ENCODE results near the gene CLPTM1.
"Not testable (repeated sequence)": the region's sequence is repeated elsewhere in the genome, so short reads cannot be mapped to it uniquely, and the experiment has no call there.

Gene CLPTM1

GRCh38 chr19:44947041-44947581 is 8.1 kb upstream of the CLPTM1 start:
- DNase-seq = no peak

DNA sequence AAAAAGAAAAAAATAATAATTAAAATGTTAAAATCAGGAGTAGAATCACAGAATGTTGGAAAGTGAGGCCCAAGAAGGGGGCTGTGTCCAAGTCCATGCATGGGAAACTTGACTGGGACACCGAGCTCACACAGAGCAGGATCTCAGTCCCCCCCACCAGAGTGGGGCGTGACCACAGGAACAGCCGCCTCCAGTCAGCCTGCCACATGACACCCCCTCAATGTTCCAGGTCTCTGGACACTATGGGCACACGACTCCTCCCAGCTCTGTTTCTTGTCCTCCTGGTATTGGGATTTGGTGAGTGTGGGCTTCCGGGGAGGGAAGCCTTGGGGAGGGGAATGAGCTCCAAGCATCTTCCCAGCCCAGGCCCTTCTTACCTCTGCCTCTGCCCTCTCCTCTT is 6.9 kb upstream of the CLPTM1 start:
- DNase-seq = no peak

DNA sequence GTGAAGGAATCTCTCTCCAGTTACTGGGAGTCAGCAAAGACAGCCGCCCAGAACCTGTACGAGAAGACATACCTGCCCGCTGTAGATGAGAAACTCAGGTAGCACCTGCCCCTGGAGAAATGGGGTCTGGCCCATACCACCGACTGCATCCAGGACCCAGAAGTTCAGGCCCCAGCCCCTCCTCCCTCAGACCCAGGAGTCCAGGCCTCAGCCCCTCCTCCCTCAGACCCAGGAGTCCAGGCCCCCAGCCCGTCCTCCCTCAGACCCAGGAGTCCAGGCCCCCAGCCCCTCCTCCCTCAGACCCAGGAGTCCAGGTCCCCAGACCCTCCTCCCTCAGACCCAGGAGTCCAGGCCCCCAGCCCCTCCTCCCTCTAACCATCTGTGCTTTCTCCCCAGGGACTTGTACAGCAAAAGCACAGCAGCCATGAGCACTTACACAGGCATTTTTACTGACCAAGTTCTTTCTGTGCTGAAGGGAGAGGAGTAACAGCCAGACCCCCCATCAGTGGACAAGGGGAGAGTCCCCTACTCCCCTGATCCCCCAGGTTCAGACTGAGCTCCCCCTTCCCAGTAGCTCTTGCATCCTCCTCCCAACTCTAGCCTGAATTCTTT is 6.3 kb upstream of the CLPTM1 start:
- DNase-seq = no peak

- DNase-seq = no peak
Observed at GRCh38 chr19:44949550-44949949, 5.6 kb upstream of the CLPTM1 start.

DNA sequence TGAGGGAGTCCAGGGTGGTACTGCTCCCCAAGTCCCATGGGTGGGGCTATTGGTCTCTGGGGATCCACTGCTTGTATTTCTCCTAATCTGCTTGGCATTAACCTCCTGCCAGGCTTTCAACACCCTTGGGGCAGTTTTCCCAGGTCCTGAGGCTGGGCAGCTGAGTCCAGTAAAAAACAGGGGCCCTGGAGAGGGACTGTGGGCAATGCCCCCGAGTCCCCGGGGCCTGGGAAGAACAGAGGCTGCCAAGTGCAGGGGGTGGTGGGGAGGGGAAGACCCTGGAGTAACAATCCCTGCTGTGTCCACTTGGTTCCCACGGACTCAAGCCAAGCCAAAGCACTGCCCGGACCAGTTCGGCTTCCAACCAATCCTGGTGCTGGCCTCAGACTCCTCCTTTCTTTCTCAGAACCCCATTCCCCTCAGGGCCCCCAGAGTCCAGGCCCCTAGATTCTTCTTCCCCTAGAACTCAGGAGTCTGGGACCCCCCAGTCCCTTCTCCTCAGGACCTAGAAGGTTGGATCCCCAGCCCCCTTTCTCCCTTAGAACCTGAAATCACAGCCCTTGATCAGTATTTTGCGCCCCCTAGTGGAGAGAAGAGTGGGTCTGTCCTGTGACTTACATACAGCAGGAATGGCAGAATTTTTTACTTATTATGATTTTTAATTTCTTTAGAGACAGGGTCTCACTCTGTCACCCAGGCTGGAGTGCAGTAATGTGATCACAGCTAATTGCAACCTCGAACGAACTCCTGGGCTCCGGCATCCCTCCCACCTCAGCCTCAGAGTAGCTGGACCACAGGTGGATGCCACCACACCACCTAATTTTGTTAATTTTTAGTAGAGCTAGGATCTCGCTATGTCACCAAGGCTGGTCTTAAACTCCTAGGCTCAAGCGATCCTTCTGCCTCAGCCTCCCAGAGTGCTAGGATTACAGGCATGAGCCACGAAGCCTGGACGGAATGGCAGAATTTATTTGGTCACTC is 3.7 kb upstream of the CLPTM1 start:
- DNase-seq = peak; percentile 40

DNA sequence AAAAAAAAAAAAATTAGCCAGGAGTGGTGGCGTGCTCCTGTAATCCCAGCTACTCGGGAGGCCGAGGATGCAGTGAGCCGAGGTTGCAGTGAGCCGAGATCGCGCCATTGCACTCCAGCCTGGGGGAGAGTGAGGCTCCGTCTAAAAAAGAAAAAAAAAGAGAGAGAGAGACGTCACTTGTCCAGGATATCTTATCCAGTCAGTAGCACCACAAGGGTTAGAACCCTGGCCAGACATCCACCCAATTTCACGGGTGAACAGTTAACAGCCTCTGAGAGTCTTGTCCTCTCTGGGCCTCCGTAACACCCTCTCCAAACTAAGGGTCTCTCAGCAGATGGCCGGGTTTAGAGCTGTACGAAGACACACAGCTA is 917 bp upstream of the CLPTM1 start:
- DNase-seq = no peak

GRCh38 chr19:44955505-44956439 is 592 bp downstream of the CLPTM1 start:
- DNase-seq = no peak

- DNase-seq = no peak
Observed at GRCh38 chr19:44957526-44957925, 2.3 kb downstream of the CLPTM1 start.

GRCh38 chr19:44958090-44958489 is 2.9 kb downstream of the CLPTM1 start:
- DNase-seq = no peak

- DNase-seq = no peak
Observed at GRCh38 chr19:44959691-44960090, 4.5 kb downstream of the CLPTM1 start.

DNA sequence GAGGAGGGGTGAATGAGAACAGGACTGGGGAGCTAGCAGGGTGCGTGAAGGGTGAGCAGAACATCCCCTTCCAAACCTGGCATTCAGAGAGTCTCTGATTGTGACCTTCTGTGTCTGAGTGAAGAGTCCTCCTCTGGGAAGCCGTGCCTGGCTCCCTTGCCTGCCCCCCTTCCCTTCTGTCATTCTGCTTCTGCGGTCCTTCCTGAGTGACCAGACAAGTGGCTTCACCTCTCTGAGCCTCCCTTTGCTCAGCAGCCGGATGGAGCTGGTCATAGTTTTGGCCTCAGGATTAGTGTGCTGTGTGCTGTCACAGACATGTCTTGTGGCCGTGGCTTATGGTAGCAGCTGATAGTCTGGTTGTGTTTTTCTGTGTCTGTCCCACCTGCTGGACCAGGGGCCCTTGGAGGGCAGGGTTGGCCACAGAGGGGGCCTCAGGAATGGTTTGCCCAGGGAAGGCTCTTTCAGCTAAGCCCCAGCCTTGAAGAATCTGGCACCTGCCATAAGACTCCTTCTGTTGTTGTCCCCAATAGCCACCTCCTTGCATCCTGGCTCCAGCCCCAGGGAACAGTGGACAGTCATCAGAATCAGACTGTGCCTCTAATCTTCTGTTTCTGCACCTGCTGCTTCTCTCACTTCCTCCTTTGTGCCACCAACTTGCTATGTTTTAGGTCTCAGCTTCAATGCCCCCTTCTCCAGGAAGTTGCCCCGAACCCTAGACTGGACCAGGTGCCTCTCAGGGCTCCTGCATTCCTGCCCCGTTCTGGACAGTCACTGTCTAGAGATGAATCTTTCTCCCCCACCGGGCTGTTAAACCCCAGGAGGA is 5.9 kb downstream of the CLPTM1 start:
- DNase-seq = no peak

DNA sequence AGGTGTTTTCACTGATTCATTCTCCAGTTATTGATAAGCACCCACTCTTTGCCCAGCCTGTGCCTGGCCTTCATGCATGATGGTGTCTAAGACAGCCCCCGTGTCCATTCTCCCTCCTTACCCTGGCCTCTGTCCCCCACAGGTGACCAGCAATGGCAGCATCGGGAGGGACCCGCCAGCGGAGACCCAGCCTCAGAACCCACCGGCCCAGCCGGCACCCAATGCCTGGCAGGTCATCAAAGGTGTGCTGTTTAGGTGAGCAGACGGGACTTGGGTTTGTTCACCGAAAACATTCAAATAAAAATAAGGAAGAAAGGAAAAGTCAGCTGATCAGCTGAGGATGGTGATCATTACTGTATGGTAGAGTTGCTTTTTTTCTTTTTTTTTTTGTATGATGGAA is 6.6 kb downstream of the CLPTM1 start:
- DNase-seq = no peak

DNA sequence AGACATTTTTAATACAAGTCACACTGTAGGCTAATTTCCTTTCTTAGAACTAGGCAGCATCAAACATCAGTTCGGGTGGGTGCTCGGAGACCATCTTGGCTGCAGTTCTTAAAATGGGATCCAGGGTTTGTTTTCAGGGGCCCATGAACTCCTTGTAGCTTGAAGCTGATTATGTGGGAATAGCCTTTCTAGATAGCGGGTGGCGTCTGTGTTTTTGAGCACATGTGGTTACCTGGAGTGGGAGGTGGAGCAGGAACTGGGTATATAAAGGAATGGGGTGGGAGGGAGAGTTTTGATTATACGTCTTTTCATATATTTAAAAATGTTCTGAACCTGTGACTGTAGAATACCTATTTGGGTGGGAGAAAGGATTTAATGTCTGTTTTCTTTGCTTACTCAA is 12.9 kb downstream of the CLPTM1 start:
- no peak for DNase-seq

DNA sequence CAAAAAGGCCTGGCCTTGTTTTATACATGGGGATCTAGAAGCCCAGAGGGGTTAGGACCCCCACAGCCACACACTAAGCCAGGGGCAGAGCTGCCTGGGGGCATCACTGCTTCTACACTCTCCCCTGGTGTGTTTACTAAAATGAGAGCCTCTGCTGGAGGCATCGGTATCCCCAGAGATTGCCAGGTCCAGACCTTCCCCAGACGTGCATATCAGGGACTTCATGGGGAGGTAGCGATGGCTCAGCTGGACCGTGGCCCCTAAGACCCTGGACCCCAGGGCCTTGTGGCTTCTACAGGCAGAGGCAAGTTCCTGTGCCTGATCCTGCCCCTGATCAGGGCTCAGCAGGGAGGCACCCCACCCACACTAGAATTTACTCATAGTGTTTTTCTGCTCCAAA is 13.5 kb downstream of the CLPTM1 start:
- DNase-seq = no peak

- DNase-seq = no peak
Observed at GRCh38 chr19:44969437-44969836, 14.3 kb downstream of the CLPTM1 start.

- DNase-seq = not testable (repeated sequence)
Observed at GRCh38 chr19:44971451-44971850, 16.3 kb downstream of the CLPTM1 start.

GRCh38 chr19:44972802-44973201 is 17.6 kb downstream of the CLPTM1 start:
- DNase-seq = no peak

GRCh38 chr19:44973982-44974735 is 19.0 kb downstream of the CLPTM1 start:
- DNase-seq = no peak

- no peak for DNase-seq
Observed at GRCh38 chr19:44974857-44975256, 19.7 kb downstream of the CLPTM1 start.

- no peak for DNase-seq
Observed at GRCh38 chr19:44975444-44975843, 20.3 kb downstream of the CLPTM1 start.

GRCh38 chr19:44984005-44984404 is 28.8 kb downstream of the CLPTM1 start:
- DNase-seq = no peak
